Esophagus muscularis mucosa (tissue), 4 donors: ENCODE results near the gene MYOF. TPM values are rescaled to one million over a fixed set of nuclear protein-coding genes. Genes with fewer than 3 reads are reported as not detected.

Experiments
- DNase-seq: peaks from one replicate; pipeline ENCODE4 v3.0.0-alpha.2; 2017; ENCODE audit errors: extremely low spot score
- H3K27ac ChIP-seq, 4 donors: fragments of 200-600 bp; sonication (generic); replicated peaks in 1 of 4; 1 replicate in 3 of 4; 2 replicates in 1 of 4; pipeline ENCODE4 v1.5.1; 2016 to 2019; ENCODE audit warnings: mild to moderate bottlenecking in 1 of 4
- H3K27me3 ChIP-seq, 4 donors: fragments of 200-600 bp; sonication (generic); one replicate each; pipeline versions ENCODE4 v1.5.1 to v1.6.0; 2016 to 2019
- H3K36me3 ChIP-seq, 4 donors: fragments of 200-600 bp; sonication (generic); one replicate each; pipeline ENCODE4 v1.5.1; 2016 to 2019
- H3K4me1 ChIP-seq, 4 donors: fragments of 200-600 bp; sonication (generic); one replicate each; pipeline ENCODE4 v1.5.1; 2016 to 2019
- H3K4me3 ChIP-seq, 4 donors: fragments of 200-600 bp; sonication (generic); 1 replicate in 2 of 4; 2 replicates in 2 of 4; pipeline ENCODE4 v1.5.1; 2016 to 2019; ENCODE audit warnings: mild to moderate bottlenecking in 4 of 4, moderate library complexity in 1 of 4
- H3K9me3 ChIP-seq, 4 donors: fragments of 200-600 bp; sonication (generic); 1 replicate in 3 of 4; 2 replicates in 1 of 4; pipeline ENCODE4 v1.5.1; 2016 to 2019
- CTCF ChIP-seq, 3 experiments: fragments of 200-600 bp in 2 of 3; fragments of 450-650 bp in 1 of 3; sonication (generic) in 2 of 3; IDR thresholded peaks; one replicate each; pipeline ENCODE4 v1.5.1; 2017 to 2019; ENCODE audit warnings: antibody characterized with exemption in 3 of 3, mild to moderate bottlenecking in 2 of 3, moderate library complexity in 1 of 3
- EP300 ChIP-seq: sonication (generic); formaldehyde crosslinking; IDR thresholded peaks from one replicate; pipeline ENCODE4 v1.6.1; 2017; ENCODE audit warnings: antibody characterized with exemption
- POLR2A ChIP-seq: fragments of 450-650 bp; IDR thresholded peaks from one replicate; pipeline ENCODE4 v1.6.1; 2017; ENCODE audit warnings: antibody characterized with exemption, moderate library complexity, mild to moderate bottlenecking, low read depth
- POLR2AphosphoS5 ChIP-seq, 2 donors: sonication (generic); formaldehyde crosslinking; IDR thresholded peaks; one replicate each; pipeline ENCODE4 v1.6.1; 2017; ENCODE audit warnings: antibody characterized with exemption in 2 of 2
- WGBS: methylation state at CpG from one replicate; pipeline ENCODE4 v1.1.5; 2018; 5-methylcytosine and 5-hydroxymethylcytosine counted together
- intact Hi-C: fragments of 100-400 bp; cut with DNase I; formaldehyde crosslinking; loops from one replicate; pipeline ENCODE4 v1.15.1; 2023
- total RNA-seq, 4 donors: library from RNA; depleted of rRNA; stranded (reverse); fragments of >200 nt; gene quantifications; one replicate each; pipeline versions ENCODE4 v1.1.0 to v1.2.1, GENCODE V29; 2016

MYOF gene
- total RNA-seq, 4 donors from 2014 or later = 71.2 to 120 (median 97.3) TPM

GRCh38 chr10:93481637-93482144 lies 443 bp downstream of the MYOF start:
- TF ChIP-seq EP300 (no peak), CTCF (IDR thresholded peaks at IDR 0.05) (no peak), POLR2A (no peak), POLR2AphosphoS5 (IDR thresholded peaks at IDR 0.05) (no peak)
- 13% methylated on average over 7 of the region's 7 CpGs for WGBS
- Histone ChIP-seq H3K27ac (peak overlapping the region; percentile 86 to 93 (median 89)), H3K27me3 (no peaks in the 10 kb centered on the region), H3K9me3 (no peaks in the 10 kb centered on the region), H3K4me1 (peaks cover 10 to 59% (median 54%) of the 10 kb centered on the region in 4 donors), H3K4me3 (peak overlapping the region; percentile 62 to 71 (median 64)), H3K36me3 (peaks cover 0 to 5% (median 0%) of the 10 kb centered on the region in 4 donors)
- intact Hi-C loops = loop anchor here (5.0 kb wide), 1 partner anchor 39 kb away; no protein-coding TSS in a partner anchor
- DNase-seq = no peak

- WGBS = 73% methylated on average over 6 of the region's 6 CpGs
- no peak for TF ChIP-seq POLR2AphosphoS5 (IDR thresholded peaks at IDR 0.05)
- no peak for TF ChIP-seq POLR2A
- no peak for TF ChIP-seq CTCF (IDR thresholded peaks at IDR 0.05)
- TF ChIP-seq EP300 = no peak
- Histone ChIP-seq H3K4me3 (peak overlapping the region; percentile 13 to 66 (median 40)), H3K9me3 (no peaks in the 10 kb centered on the region), H3K27ac (peak overlapping the region; percentile 65 to 93 (median 88)), H3K27me3 (no peaks in the 10 kb centered on the region), H3K36me3 (peaks cover 0 to 5% (median 0%) of the 10 kb centered on the region in 4 donors), H3K4me1 (peaks cover 18 to 82% (median 80%) of the 10 kb centered on the region in 4 donors)
- no peak for DNase-seq
- intact Hi-C loops = loop anchor here (5.0 kb wide), 1 partner anchor 52 kb away; no protein-coding TSS in a partner anchor
Observed at GRCh38 chr10:93478873-93479272, 3.3 kb downstream of the MYOF start.

- intact Hi-C loops = loop anchor here (5.0 kb wide), 1 partner anchor 49 kb away; no protein-coding TSS in a partner anchor
- Histone ChIP-seq H3K4me3 (no peak overlapping the region), H3K9me3 (no peaks in the 10 kb centered on the region), H3K36me3 (peaks cover 0 to 5% (median 0%) of the 10 kb centered on the region in 4 donors), H3K27ac (peak overlapping the region; percentile 43 to 93 (median 90)), H3K4me1 (peaks cover 22 to 94% (median 93%) of the 10 kb centered on the region in 4 donors), H3K27me3 (no peaks in the 10 kb centered on the region)
- WGBS = 84% methylated on average over 2 of the region's 2 CpGs
- DNase-seq = no peak
- TF ChIP-seq CTCF (IDR thresholded peaks at IDR 0.05) (no peak), EP300 (no peak), POLR2AphosphoS5 (IDR thresholded peaks at IDR 0.05) (no peak), POLR2A (no peak)
Observed at GRCh38 chr10:93476756-93477155, 5.4 kb downstream of the MYOF start.

- no peaks in the 10 kb centered on the region for H3K9me3 ChIP-seq
- peaks cover 28 to 100% (median 97%) of the 10 kb centered on the region in 4 donors for H3K4me1 ChIP-seq
- intact Hi-C loops = loop anchor here (5.0 kb wide), 1 partner anchor 49 kb away; no protein-coding TSS in a partner anchor
- peak overlapping the region; percentile 43 to 93 (median 90) for H3K27ac ChIP-seq
- no peak for TF ChIP-seq EP300
- no peak for TF ChIP-seq POLR2A
- H3K36me3 ChIP-seq = peaks cover 0 to 5% (median 0%) of the 10 kb centered on the region in 4 donors
- DNase-seq = no peak
- no peaks in the 10 kb centered on the region for H3K27me3 ChIP-seq
- no peak overlapping the region for H3K4me3 ChIP-seq
- WGBS = 62% methylated on average over 2 of the region's 2 CpGs
Observed at GRCh38 chr10:93475871-93476270, 6.3 kb downstream of the MYOF start.

GRCh38 chr10:93475227-93475626 lies 6.9 kb downstream of the MYOF start:
- 67% methylated on average over 2 of the region's 2 CpGs for WGBS
- intact Hi-C loops = loop anchor here (5.0 kb wide), 1 partner anchor 48 kb away; no protein-coding TSS in a partner anchor
- peak overlapping the region; percentile 43 to 93 (median 90) for H3K27ac ChIP-seq

More at GRCh38 chr10:93475227-93475626, 6.9 kb downstream of the MYOF start:
- H3K4me1 ChIP-seq = peaks cover 29 to 100% (median 98%) of the 10 kb centered on the region in 4 donors
- peaks cover 0 to 5% (median 0%) of the 10 kb centered on the region in 4 donors for H3K36me3 ChIP-seq
- H3K4me3 ChIP-seq = no peak overlapping the region
- no peak for DNase-seq
- no peak for TF ChIP-seq POLR2A
- TF ChIP-seq POLR2AphosphoS5 (IDR thresholded peaks at IDR 0.05) = no peak
- no peaks in the 10 kb centered on the region for H3K27me3 ChIP-seq
- H3K9me3 ChIP-seq = no peaks in the 10 kb centered on the region
